Lower lobe of right lung (tissue), 2 donors: ENCODE measurements around the gene THAP6. TPM values are rescaled to one million over a fixed set of nuclear protein-coding genes. Genes with fewer than 3 reads are reported as not detected.
"Not testable (repeated sequence)": the region's sequence is repeated elsewhere in the genome, so short reads cannot be mapped to it uniquely, and the experiment has no call there.

Source experiments
- ATAC-seq, 2 donors: fragments of 200-7000 bp; cut with Tn5 transposase; one replicate each; pipeline ENCODE4 v1.9.1; 2020 to 2022; ENCODE audit warnings: mild to moderate bottlenecking in 2 of 2, moderate library complexity in 2 of 2
- DNase-seq: peaks from one replicate; pipeline ENCODE4 v3.0.0-alpha.2; 2020
- H3K27ac ChIP-seq: fragments of 200-600 bp; one replicate; pipeline ENCODE4 v1.8.0; 2022
- H3K27me3 ChIP-seq: fragments of 200-600 bp; one replicate; pipeline ENCODE4 v1.8.0; 2022; ENCODE audit warnings: low read depth
- H3K36me3 ChIP-seq: fragments of 200-600 bp; one replicate; pipeline ENCODE4 v1.8.0; 2022; ENCODE audit warnings: mild to moderate bottlenecking
- H3K4me1 ChIP-seq: fragments of 200-600 bp; one replicate; pipeline ENCODE4 v1.8.0; 2022
- H3K4me3 ChIP-seq: fragments of 200-600 bp; one replicate; pipeline ENCODE4 v1.8.0; 2022; ENCODE audit warnings: mild to moderate bottlenecking
- H3K9me3 ChIP-seq: fragments of 200-600 bp; one replicate; pipeline ENCODE4 v1.8.0; 2022
- CTCF ChIP-seq: fragments of 200-600 bp; IDR thresholded peaks from one replicate; pipeline ENCODE4 v1.8.0; 2022; ENCODE audit warnings: antibody characterized with exemption, mild to moderate bottlenecking
- intact Hi-C: fragments of 100-400 bp; cut with DNase I; formaldehyde crosslinking; loops from one replicate; pipeline ENCODE4 v1.11.0; 2022
- total RNA-seq: library from RNA; stranded (reverse); fragmentation: NEBNext Ultra II Directional; extraction: Animal tissue kit (Norgen Biotek cat#: 25700); gene quantifications from one replicate; pipeline ENCODE4 v1.2.1, GENCODE V29; 2021
- donor health status: DM: no; HTN: yes; CAD: no; lungs with severe emphysema.

Gene THAP6
- total RNA-seq, 1 donor from 2014 or later, result 20.6 TPM

- Histone ChIP-seq H3K27me3 (no peaks in the 10 kb centered on the region), H3K4me3 (peak overlapping the region; percentile 88), H3K36me3 (peaks cover 27% of the 10 kb centered on the region), H3K27ac (peak overlapping the region; percentile 99), H3K9me3 (no peaks in the 10 kb centered on the region), H3K4me1 (peaks cover 53% of the 10 kb centered on the region)
- no peak for TF ChIP-seq CTCF
- no peak for DNase-seq
- peak; percentile 3 to 34 for ATAC-seq
- intact Hi-C loops, result no loop called here
Observed at GRCh38 chr4:75513526-75514130, 645 bp upstream of the THAP6 start.

- Histone ChIP-seq H3K4me3 (peak overlapping the region; percentile 88), H3K27ac (peak overlapping the region; percentile 99), H3K36me3 (peaks cover 30% of the 10 kb centered on the region), H3K27me3 (no peaks in the 10 kb centered on the region), H3K9me3 (no peaks in the 10 kb centered on the region), H3K4me1 (peaks cover 52% of the 10 kb centered on the region)
- intact Hi-C loops, result no loop called here
- no peak for TF ChIP-seq CTCF
- DNase-seq (no peak), ATAC-seq (no peak)
Observed at GRCh38 chr4:75514949-75515612, 808 bp downstream of the THAP6 start.

GRCh38 chr4:75516144-75516543 is 1.9 kb downstream of the THAP6 start:
- H3K36me3 ChIP-seq, result peaks cover 30% of the 10 kb centered on the region
- H3K27ac ChIP-seq, result no peak overlapping the region
- no peaks in the 10 kb centered on the region for H3K9me3 ChIP-seq
- no peak for TF ChIP-seq CTCF
- H3K4me1 ChIP-seq, result peaks cover 41% of the 10 kb centered on the region
- no peak for ATAC-seq
- H3K27me3 ChIP-seq, result no peaks in the 10 kb centered on the region
- intact Hi-C loops, result no loop called here
- no peak overlapping the region for H3K4me3 ChIP-seq
- no peak for DNase-seq

- intact Hi-C loops, H3K27me3 ChIP-seq, H3K4me3 ChIP-seq, H3K27ac ChIP-seq, ATAC-seq, H3K9me3 ChIP-seq, DNase-seq: not testable (repeated sequence)
- peaks cover 15% of the 10 kb centered on the region for H3K4me1 ChIP-seq
- H3K36me3 ChIP-seq, result peaks cover 52% of the 10 kb centered on the region
Observed at GRCh38 chr4:75519452-75519851, 5.2 kb downstream of the THAP6 start.

- Histone ChIP-seq H3K36me3 (peaks cover 65% of the 10 kb centered on the region), H3K9me3 (no peaks in the 10 kb centered on the region), H3K27ac (no peak overlapping the region), H3K27me3 (no peaks in the 10 kb centered on the region), H3K4me1 (no peaks in the 10 kb centered on the region), H3K4me3 (no peak overlapping the region)
- intact Hi-C loops, result no loop called here
- no peak for DNase-seq
- TF ChIP-seq CTCF, result no peak
- ATAC-seq, result no peak
Observed at GRCh38 chr4:75525086-75525485, 10.8 kb downstream of the THAP6 start.

GRCh38 chr4:75525910-75526309 is 11.6 kb downstream of the THAP6 start:
- no peak for ATAC-seq
- Histone ChIP-seq H3K27me3 (no peaks in the 10 kb centered on the region), H3K27ac (no peak overlapping the region), H3K36me3 (peaks cover 73% of the 10 kb centered on the region), H3K9me3 (no peaks in the 10 kb centered on the region), H3K4me3 (no peak overlapping the region), H3K4me1 (no peaks in the 10 kb centered on the region)
- no peak for TF ChIP-seq CTCF
- intact Hi-C loops, result no loop called here
- no peak for DNase-seq
